Measurements from ENCODE around the gene PTPRT.

PTPRT gene

GRCh38 chr20:42775037-42775436, 414.7 kb downstream of the PTPRT start:
- no peak for TF ChIP-seq EGR1 (IDR thresholded peaks at IDR 0.05)
- TF ChIP-seq EP300 (IDR thresholded peaks at IDR 0.05; ENCODE audit: borderline replicate concordance) = no peak
- TF ChIP-seq TCF12 (IDR thresholded peaks at IDR 0.05; ENCODE audit: low read depth) = no peak
- TF ChIP-seq NFIC (IDR thresholded peaks at IDR 0.05) = no peak
- no peak for TF ChIP-seq CEBPB (IDR thresholded peaks at IDR 0.05)
- TF ChIP-seq CREB1 (IDR thresholded peaks at IDR 0.05; ENCODE audit: low read depth) = no peak
- no peak for TF ChIP-seq YY1 (IDR thresholded peaks at IDR 0.05; ENCODE audit: low read depth)
- TF ChIP-seq TAF1 (IDR thresholded peaks at IDR 0.05; ENCODE audit: low read depth) = no peak
- TF ChIP-seq, protein P1, sequence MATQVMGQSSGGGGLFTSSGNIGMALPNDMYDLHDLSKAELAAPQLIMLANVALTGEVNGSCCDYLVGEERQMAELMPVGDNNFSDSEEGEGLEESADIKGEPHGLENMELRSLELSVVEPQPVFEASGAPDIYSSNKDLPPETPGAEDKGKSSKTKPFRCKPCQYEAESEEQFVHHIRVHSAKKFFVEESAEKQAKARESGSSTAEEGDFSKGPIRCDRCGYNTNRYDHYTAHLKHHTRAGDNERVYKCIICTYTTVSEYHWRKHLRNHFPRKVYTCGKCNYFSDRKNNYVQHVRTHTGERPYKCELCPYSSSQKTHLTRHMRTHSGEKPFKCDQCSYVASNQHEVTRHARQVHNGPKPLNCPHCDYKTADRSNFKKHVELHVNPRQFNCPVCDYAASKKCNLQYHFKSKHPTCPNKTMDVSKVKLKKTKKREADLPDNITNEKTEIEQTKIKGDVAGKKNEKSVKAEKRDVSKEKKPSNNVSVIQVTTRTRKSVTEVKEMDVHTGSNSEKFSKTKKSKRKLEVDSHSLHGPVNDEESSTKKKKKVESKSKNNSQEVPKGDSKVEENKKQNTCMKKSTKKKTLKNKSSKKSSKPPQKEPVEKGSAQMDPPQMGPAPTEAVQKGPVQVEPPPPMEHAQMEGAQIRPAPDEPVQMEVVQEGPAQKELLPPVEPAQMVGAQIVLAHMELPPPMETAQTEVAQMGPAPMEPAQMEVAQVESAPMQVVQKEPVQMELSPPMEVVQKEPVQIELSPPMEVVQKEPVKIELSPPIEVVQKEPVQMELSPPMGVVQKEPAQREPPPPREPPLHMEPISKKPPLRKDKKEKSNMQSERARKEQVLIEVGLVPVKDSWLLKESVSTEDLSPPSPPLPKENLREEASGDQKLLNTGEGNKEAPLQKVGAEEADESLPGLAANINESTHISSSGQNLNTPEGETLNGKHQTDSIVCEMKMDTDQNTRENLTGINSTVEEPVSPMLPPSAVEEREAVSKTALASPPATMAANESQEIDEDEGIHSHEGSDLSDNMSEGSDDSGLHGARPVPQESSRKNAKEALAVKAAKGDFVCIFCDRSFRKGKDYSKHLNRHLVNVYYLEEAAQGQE (IDR thresholded peaks at IDR 0.05; ENCODE audit: low read depth) = no peak
- TF ChIP-seq RAD21 (IDR thresholded peaks at IDR 0.05; ENCODE audit: low read depth) = no peak
- TF ChIP-seq, protein P2, sequence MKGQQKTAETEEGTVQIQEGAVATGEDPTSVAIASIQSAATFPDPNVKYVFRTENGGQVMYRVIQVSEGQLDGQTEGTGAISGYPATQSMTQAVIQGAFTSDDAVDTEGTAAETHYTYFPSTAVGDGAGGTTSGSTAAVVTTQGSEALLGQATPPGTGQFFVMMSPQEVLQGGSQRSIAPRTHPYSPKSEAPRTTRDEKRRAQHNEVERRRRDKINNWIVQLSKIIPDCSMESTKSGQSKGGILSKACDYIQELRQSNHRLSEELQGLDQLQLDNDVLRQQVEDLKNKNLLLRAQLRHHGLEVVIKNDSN (IDR thresholded peaks at IDR 0.05) = no peak
- TF ChIP-seq ZBTB7A (IDR thresholded peaks at IDR 0.05; ENCODE audit: low read depth) = no peak
- TF ChIP-seq FOXM1 (IDR thresholded peaks at IDR 0.05; ENCODE audit: borderline replicate concordance, low read depth) = no peak
- TF ChIP-seq TEAD4 (IDR thresholded peaks at IDR 0.05) = no peak
- TF ChIP-seq, protein P3, sequence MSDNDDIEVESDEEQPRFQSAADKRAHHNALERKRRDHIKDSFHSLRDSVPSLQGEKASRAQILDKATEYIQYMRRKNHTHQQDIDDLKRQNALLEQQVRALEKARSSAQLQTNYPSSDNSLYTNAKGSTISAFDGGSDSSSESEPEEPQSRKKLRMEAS (IDR thresholded peaks at IDR 0.05) = no peak

DNA sequence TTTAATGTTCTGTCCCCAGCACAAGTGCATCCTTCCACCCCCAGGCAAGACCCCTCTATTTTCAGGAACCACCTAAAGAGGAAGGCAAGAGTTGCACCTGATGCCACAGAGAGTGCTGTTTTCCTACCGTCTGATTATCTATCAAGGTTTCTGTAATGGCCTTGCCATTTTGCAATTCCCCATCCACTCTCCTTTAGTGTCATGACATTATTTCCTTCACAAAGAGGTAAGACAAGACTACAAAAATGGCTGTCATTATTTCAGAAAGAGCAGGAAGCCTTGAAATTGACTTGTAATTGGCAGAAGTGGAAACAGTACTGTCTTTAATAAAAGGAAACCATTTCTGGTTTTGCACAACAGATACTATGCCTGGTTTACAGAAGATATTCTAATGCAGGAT, 426.7 kb downstream of the PTPRT start:
- TF ChIP-seq TAF1 (IDR thresholded peaks at IDR 0.05; ENCODE audit: low read depth) = no peak
- TF ChIP-seq NFIC (IDR thresholded peaks at IDR 0.05) = no peak
- TF ChIP-seq CREB1 (IDR thresholded peaks at IDR 0.05; ENCODE audit: low read depth) = no peak
- TF ChIP-seq EP300 (IDR thresholded peaks at IDR 0.05; ENCODE audit: borderline replicate concordance) = no peak
- TF ChIP-seq CEBPB (IDR thresholded peaks at IDR 0.05) = no peak
- TF ChIP-seq TEAD4 (IDR thresholded peaks at IDR 0.05) = no peak
- no peak for TF ChIP-seq FOXM1 (IDR thresholded peaks at IDR 0.05; ENCODE audit: borderline replicate concordance, low read depth)
- no peak for TF ChIP-seq ZBTB7A (IDR thresholded peaks at IDR 0.05; ENCODE audit: low read depth)
- TF ChIP-seq YY1 (IDR thresholded peaks at IDR 0.05; ENCODE audit: low read depth) = no peak
- TF ChIP-seq TCF12 (IDR thresholded peaks at IDR 0.05; ENCODE audit: low read depth) = no peak
- TF ChIP-seq RAD21 (IDR thresholded peaks at IDR 0.05; ENCODE audit: low read depth) = no peak
- no peak for TF ChIP-seq EGR1 (IDR thresholded peaks at IDR 0.05)
- TF ChIP-seq, protein P2 (IDR thresholded peaks at IDR 0.05) = no peak
- TF ChIP-seq, protein P3 (IDR thresholded peaks at IDR 0.05) = no peak
- TF ChIP-seq, protein P1 (IDR thresholded peaks at IDR 0.05; ENCODE audit: low read depth) = no peak

DNA sequence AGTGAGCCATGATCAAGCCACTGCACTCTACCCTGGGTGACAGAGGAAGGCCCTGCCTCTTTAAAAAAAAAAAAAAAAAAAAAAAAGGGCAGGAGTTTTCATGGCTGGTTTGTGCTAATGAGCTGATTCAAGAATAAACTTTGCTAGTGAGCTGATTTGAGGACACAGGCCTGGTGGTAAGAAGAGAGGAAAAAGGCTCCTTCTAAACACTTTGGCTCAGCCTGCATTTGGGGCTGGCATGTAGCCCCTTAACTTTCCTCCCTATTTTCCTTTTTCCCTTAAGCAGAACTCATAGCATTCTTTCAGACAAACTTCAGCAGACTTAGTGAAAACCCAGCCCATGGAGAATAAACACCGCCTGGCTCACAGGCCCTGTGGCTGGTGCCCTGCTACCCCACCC, 432.7 kb downstream of the PTPRT start:
- no peak for TF ChIP-seq YY1 (IDR thresholded peaks at IDR 0.05; ENCODE audit: low read depth)
- no peak for TF ChIP-seq ZBTB7A (IDR thresholded peaks at IDR 0.05; ENCODE audit: low read depth)
- no peak for TF ChIP-seq FOXM1 (IDR thresholded peaks at IDR 0.05; ENCODE audit: borderline replicate concordance, low read depth)
- TF ChIP-seq EGR1 (IDR thresholded peaks at IDR 0.05) = no peak
- TF ChIP-seq, protein P2 (IDR thresholded peaks at IDR 0.05) = no peak

DNA sequence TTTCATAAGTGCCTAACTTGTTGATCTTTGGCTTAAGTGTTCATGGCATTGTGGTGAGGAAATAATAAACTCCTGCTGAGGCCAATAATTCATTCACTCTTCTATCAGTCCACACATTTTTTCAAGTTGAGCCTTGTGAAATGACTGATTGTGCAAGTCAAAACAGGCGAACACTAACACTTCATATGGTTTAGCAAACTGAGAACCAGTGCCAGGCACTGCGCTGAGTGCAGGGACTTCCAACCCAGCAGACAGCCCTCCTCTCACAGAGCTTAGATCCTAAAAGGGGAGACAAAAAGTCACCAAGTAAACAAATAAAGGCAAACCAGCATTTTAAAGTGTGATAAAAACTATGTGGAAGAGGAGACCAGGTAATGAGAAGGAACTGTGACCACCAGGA, 435.0 kb downstream of the PTPRT start:
- no peak for TF ChIP-seq CEBPB (IDR thresholded peaks at IDR 0.05)
- no peak for TF ChIP-seq TAF1 (IDR thresholded peaks at IDR 0.05; ENCODE audit: low read depth)
- TF ChIP-seq NFIC (IDR thresholded peaks at IDR 0.05) = no peak
- no peak for TF ChIP-seq EGR1 (IDR thresholded peaks at IDR 0.05)
- TF ChIP-seq CREB1 (IDR thresholded peaks at IDR 0.05; ENCODE audit: low read depth) = no peak
- TF ChIP-seq TEAD4 (IDR thresholded peaks at IDR 0.05) = no peak
- TF ChIP-seq, protein P2 (IDR thresholded peaks at IDR 0.05) = no peak
- TF ChIP-seq YY1 (IDR thresholded peaks at IDR 0.05; ENCODE audit: low read depth) = no peak
- no peak for TF ChIP-seq EP300 (IDR thresholded peaks at IDR 0.05; ENCODE audit: borderline replicate concordance)
- TF ChIP-seq ZBTB7A (IDR thresholded peaks at IDR 0.05; ENCODE audit: low read depth) = no peak
- TF ChIP-seq TCF12 (IDR thresholded peaks at IDR 0.05; ENCODE audit: low read depth) = no peak
- TF ChIP-seq, protein P1 (IDR thresholded peaks at IDR 0.05; ENCODE audit: low read depth) = no peak
- no peak for TF ChIP-seq RAD21 (IDR thresholded peaks at IDR 0.05; ENCODE audit: low read depth)

Data from Ishikawa (cell line).